KOPT-K1 (cell line): ENCODE results near the gene PPCDC.
"Not testable (repeated sequence)": the region's sequence is repeated elsewhere in the genome, so short reads cannot be mapped to it uniquely, and the experiment has no call there.

Source experiments
- H3K27ac ChIP-seq: fragments of 200-600 bp; sonication (generic); 2 replicates; pipeline ENCODE4 v1.5.1; 2016; ENCODE audit warnings: antibody characterized with exemption, mild to moderate bottlenecking, low read depth, low read length; ENCODE audit not compliant: poor library complexity, severe bottlenecking
- H3K36me3 ChIP-seq: fragments of 200-600 bp; sonication (generic); 2 replicates; pipeline ENCODE4 v1.5.1; 2017; ENCODE audit warnings: antibody characterized with exemption, mild to moderate bottlenecking, low read length, moderate library complexity; ENCODE audit not compliant: insufficient read depth
- H3K9me3 ChIP-seq: fragments of 200-600 bp; sonication (generic); 2 replicates; pipeline ENCODE4 v1.5.1; 2017; ENCODE audit warnings: antibody characterized with exemption, low read length, mild to moderate bottlenecking; ENCODE audit not compliant: insufficient read depth, poor library complexity, severe bottlenecking

PPCDC gene

DNA sequence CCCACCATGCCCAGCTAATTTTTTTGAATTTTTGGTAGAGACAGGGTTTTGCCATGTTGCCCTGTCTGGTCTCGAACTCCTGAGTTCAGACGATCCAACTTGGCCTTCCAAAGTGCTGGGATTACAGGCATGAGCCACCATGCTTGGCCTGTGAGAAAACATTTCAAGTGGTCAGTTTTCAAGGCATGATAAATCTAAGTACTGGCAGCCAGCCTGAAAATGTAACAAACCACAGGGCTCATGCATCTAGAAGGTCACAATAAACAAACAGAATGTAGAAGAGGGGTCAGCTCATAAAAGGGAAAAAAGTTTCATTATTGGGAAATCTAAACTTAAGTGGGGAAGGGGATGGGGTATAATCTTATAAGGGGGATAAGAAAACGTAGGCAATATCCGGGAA is 39.9 kb downstream of the PPCDC start:
- Histone ChIP-seq H3K27ac (no peak overlapping the region), H3K36me3 (no peaks in the 10 kb centered on the region), H3K9me3 (peaks cover 13% of the 10 kb centered on the region)

DNA sequence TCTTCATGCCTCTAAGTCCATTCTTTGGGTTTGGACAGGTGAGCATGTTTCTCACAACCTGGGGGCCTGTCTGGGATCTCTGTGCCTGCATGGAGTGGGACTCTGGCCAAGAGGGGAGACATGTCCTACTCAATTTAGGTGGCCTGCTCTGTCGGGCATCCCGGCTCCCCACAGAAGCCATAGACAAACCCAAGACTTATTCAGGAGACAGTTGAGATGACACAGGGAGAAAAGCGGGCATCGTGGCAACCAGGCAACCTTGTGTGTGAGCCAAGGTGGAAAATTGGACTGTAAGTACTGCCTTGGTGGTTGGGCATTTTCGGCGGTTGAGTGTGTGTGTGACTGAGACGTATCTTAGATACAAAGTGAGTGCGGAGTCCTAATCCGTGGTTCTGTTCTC is 40.5 kb downstream of the PPCDC start:
- Histone ChIP-seq H3K27ac (no peak overlapping the region), H3K36me3 (no peaks in the 10 kb centered on the region), H3K9me3 (peaks cover 13% of the 10 kb centered on the region)

DNA sequence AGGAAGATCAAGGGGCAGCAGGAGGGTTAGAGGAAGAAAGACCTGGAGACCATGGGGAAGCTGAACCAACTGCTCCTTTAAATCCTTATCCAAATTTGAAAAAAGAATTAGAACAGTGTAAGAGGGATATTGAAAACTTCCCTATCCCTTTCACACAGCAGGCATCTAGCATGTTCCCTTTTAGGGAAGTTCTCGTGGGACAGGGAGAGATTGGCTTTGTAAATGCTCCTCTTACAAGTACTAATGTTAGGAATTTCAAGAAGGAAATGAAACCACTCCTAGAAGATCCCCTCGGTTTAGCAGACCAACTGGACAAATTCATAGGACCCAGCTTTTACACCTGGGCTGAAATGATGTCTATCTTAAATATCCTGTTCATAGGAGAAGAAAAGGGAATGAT is 41.5 kb downstream of the PPCDC start:
- Histone ChIP-seq H3K36me3 (no peaks in the 10 kb centered on the region), H3K27ac (no peak overlapping the region), H3K9me3 (peaks cover 13% of the 10 kb centered on the region)

DNA sequence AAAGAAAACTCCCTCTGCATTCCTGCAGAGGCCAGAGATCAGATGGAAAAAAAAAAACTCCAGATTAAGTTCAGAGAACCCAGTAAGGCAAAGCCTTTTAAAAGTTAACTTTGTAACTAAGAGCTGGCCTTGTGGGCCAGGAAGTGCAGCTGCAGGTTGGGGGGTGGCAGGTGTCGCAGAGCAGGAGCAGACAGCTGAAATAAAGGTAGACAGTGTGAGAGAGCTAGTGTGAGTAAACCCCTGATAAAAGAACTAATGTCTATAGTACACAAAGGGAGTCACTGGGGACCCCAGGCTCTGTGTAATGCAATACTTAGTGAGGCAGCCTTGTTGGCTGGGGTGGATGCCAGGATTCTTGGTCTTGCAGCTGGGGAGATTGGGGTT is 42.1 kb downstream of the PPCDC start:
- H3K36me3 ChIP-seq = no peaks in the 10 kb centered on the region
- H3K27ac ChIP-seq = no peak overlapping the region
- peaks cover 13% of the 10 kb centered on the region for H3K9me3 ChIP-seq

DNA sequence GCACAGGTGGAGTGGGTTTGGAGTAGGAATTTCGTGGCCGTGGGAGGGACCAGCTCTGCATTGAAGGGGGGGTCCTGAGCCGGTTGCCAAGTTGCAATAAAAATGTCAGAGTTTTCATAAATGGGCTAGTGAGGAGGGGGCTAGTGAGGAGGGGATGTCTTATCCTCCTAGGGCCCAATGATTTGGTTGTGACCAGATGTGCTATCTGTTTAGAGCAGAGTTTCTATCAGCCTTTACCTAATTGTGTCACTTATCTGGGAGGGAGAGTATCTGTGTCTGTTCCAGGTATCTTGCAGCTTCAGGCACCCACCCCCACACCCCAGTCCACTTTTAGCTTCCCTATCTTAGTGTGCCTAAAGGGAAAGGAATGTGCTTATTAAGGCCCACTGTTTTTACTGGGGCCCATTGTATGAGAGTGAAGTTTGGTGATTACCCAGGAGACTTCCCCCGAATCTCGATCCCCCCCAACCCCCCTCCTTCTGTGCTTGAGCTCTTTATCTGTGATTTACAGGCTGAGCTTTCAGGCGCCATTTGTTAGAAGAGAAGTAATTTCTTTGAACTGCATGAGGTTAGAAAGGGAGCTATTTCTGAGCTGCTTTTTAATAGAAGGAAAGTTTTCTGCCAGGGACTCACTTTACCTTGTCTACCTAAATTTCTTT is 42.6 kb downstream of the PPCDC start:
- H3K27ac ChIP-seq = no peak overlapping the region
- H3K9me3 ChIP-seq = peaks cover 13% of the 10 kb centered on the region
- no peaks in the 10 kb centered on the region for H3K36me3 ChIP-seq

DNA sequence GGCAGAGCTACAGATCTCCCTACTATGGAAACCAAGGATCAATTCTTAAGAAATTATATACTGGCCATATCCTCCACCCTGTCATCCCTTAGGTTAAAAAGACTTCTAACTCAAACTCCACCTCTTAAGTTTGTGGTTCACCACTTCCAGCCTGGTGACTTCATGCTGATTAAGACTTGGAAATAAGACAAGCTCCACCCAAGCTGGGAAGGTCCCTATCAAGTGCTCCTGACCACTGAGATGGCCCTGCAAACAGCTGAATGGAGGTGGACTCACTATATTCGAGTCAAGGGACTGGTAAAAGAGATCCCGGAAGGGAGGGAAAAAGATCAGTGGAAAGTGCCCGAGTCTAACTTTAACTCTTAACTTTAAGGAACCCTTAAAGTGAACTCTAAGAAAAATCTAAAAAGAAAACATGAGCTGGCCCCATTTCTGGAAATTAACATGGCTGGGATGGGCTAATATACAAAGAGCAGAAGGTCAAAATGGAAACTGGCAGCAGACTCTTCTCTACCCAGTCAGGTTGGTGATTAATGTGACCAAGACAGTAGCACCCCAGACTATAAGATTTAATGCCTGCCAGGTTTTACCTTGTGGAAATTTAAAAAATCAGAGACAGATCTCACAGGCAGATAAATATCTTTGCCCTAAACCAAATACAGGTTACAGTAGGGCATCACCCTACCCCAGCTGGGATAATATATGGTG is 43.9 kb downstream of the PPCDC start:
- Histone ChIP-seq H3K36me3 (no peaks in the 10 kb centered on the region), H3K27ac (no peak overlapping the region), H3K9me3 (peaks cover 13% of the 10 kb centered on the region)

DNA sequence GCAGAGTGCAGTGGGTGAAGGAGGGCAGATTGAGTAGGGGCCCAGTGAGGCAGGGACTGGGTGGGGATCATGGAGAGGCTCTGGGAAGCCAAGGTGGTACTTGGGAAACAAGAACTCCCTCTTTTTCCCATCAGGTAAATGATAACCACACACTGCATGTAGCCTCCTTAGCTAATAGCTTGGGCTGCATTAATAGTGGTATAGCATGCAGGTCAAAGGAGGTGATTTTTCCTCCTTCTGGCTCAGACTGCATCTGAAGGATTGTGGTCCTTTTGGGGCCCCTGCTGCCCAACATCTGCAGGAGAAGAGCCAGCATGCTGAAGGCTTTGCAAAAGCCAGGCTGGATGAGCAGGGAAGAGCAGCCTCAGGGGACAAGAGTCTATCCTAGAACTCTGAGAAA is 45.4 kb downstream of the PPCDC start:
- Histone ChIP-seq H3K9me3 (peaks cover 13% of the 10 kb centered on the region), H3K36me3 (no peaks in the 10 kb centered on the region), H3K27ac (no peak overlapping the region)

DNA sequence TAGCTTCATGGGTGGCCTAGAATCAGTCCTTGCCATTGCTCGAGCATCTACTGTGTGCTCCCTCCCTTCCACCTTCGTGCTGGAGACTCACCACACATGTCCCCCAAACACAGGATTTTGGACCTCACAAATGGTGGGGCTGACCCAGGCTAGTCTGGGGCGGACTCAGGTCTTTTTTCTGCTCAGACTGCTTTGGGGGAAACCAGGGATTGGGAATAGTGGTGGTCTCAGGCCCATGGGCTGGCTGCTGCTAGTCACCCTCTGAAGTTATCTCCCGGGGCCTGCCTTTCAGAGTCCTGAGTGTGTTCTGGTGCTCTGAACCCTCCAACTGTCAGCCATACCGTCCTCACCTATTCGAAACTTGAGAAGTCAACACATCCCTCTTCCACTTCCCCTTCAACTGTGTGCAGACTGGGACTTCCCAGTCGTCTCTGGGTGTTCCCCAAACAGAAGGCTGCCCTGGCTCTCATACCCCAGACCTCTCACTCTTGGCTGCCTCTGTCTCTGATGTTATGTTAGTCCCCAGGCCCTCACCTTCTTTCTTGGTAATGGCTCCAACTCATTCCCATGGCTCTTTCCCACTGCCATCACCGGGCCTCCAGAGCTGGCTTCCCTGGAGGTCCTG is 46.0 kb downstream of the PPCDC start:
- H3K36me3 ChIP-seq = no peaks in the 10 kb centered on the region
- peaks cover 13% of the 10 kb centered on the region for H3K9me3 ChIP-seq
- no peak overlapping the region for H3K27ac ChIP-seq

DNA sequence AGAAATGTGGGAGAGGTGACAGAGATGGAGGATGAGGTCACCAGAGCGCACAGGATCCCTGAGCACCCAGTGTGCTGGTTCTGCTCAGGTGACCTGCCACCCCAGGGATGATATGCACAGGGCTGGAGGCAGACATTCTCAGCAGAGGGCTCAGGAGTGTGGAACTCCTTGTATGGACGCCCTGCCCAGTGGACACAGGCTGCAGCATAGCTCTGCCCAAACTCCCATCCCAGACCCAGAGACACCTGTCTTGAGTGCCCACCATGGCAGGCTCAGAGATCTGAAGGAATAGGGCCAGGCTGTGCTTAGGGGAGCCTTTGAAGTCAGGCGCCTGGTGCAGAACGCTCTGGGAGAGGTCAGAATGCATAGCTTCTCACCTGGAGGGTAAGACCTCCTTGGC is 47.3 kb downstream of the PPCDC start:
- Histone ChIP-seq H3K36me3 (no peaks in the 10 kb centered on the region), H3K9me3 (peaks cover 21% of the 10 kb centered on the region), H3K27ac (no peak overlapping the region)

DNA sequence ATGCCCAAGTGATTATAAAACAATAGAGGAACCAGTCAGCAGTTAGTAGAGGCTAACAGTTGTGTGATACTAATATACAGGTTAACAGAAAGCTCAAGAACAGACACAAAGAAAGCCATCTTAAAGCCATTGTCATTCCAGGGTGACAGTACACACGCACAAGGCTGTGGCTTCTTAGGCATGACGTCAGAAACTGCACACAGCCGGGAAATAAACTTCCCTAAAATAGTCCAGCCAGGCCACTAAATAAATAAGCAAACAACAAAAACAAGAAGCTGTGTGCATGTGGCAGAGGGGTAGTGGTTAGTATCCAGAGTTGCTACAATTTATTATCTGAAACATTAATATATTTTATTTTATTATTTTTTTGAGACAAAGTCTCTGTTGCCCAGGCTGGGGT is 49.8 kb downstream of the PPCDC start:
- peaks cover 28% of the 10 kb centered on the region for H3K9me3 ChIP-seq
- H3K36me3 ChIP-seq = no peaks in the 10 kb centered on the region
- H3K27ac ChIP-seq = no peak overlapping the region

DNA sequence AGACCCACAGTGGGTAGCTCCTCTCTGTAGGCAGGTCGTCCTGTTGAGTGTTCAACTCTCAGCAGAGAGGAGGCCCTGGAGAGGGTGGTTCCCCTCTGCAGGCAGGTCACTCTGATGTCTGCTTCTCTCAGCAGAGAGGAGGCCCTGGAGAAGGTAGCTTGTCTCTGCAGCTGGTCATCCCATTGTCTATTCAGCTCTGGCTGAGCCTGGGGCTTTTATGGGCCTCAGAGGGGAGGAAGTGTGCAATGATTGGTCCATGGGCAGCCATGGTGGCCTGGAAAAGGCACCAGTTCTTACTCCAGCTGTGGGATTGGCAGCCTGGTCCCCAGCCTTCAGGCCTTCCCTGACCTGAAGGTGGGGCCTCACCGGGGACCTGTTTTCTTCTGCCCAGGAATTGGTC is 52.9 kb downstream of the PPCDC start:
- H3K9me3 ChIP-seq = peaks cover 28% of the 10 kb centered on the region
- H3K27ac ChIP-seq = no peak overlapping the region
- H3K36me3 ChIP-seq = no peaks in the 10 kb centered on the region

DNA sequence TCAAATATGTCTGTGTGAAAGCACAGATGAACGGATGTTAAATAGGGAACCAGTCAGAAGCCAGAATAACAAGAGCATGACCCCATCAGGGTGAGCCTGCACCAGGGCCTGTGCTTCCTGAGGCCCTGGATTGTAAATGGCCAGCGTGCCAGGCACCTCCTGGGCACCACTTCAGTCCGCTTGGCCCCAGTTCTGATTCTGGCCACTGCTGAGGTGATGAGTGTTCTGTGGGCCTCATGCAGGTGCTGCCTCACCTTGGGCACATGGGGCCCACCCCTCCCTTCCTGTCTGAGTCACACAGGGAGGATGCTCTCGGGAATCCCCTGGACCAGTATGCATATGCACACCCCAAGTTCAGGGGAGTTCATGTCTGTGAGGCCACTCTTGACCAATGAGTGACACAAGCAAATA is 54.2 kb downstream of the PPCDC start:
- H3K9me3 ChIP-seq = peaks cover 28% of the 10 kb centered on the region
- H3K36me3 ChIP-seq, H3K27ac ChIP-seq: not testable (repeated sequence)

DNA sequence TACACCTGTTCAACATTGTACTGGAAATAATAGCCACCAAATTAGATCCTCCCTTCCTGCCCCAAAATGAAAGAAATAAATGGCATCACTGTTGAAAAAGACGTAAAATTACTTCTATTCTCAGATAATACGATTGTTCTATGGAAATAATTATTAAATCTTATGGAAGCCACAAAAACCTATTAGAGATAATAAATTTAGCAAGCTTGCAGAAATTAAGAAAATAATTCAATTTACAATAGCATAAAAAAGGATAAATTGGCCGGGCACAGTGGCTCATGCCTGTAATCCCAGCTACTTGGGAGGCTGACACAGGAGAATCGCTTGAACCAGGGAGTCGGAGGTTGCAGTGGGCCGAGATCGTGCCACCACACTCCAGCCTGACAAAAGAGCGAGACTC is 57.8 kb downstream of the PPCDC start:
- peaks cover 13% of the 10 kb centered on the region for H3K9me3 ChIP-seq
- no peaks in the 10 kb centered on the region for H3K36me3 ChIP-seq
- H3K27ac ChIP-seq = no peak overlapping the region

DNA sequence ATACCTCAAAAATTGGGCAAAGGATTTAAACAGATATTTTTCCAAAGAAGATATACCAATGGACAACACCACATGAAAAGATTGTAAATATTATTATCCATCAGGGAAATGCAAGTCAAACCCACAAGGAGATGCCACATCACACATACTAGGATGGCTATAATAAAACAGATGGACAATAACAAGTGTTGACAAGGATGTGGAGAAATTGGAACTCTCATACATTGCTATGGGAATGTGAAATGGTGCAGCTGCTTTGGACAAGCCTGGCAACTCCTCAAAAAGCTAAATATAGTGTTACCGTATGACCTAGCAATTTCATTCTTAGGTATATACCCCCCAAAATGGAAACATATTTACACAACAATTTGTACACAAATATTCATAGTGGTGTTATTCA is 59.3 kb downstream of the PPCDC start:
- H3K36me3 ChIP-seq = no peaks in the 10 kb centered on the region
- no peak overlapping the region for H3K27ac ChIP-seq
- peaks cover 3% of the 10 kb centered on the region for H3K9me3 ChIP-seq

DNA sequence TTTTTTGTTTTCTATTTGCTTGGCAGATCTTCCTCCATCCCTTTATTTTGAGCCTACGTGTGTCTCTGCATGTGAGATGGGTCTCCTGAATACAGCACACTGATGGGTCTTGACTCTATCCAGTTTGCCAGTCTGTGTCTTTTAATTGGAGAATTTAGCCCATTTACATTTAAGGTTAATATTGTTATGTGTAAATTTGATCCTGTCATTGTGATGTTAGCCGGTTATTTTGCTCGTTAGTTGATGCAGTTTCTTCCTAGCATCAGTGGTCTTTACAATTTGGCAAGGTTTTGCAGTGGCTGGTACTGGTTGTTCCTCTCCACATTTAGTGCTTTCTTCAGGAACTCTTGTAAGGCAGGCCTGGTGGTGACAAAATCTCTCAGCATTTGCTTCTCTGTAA is 62.3 kb downstream of the PPCDC start:
- H3K27ac ChIP-seq, H3K36me3 ChIP-seq, H3K9me3 ChIP-seq: not testable (repeated sequence)
